COR-L47 (cell line): Measurements from ENCODE around the gene LIN7A.

Experiments used
- DNase-seq: peaks from one replicate; lab custom pipeline; 2025; lab: John Stamatoyannopoulos, UW

The LIN7A gene

DNA sequence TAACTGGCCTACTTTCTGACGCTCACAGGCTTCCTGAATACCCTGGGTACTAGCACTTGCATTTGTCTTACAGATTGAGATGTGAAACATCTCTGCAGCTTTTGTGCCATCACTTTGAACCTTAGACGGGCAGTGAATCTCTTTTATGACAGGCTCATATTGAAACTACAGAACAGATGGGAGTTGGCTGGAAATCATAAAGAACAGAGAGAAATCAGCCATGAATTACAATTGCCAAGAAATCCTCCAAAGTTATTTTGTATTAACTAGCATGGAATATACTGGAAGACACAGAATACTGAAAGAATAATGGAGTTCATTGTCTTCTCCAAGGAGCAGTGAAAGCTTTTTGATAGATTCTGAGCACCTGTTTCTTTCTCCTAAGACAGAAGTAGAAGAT lies 188.3 kb downstream of the LIN7A start:
- no peak for DNase-seq

- DNase-seq = no peak
Measured at GRCh38 chr12:80747800-80748199, 189.9 kb downstream of the LIN7A start.

DNA sequence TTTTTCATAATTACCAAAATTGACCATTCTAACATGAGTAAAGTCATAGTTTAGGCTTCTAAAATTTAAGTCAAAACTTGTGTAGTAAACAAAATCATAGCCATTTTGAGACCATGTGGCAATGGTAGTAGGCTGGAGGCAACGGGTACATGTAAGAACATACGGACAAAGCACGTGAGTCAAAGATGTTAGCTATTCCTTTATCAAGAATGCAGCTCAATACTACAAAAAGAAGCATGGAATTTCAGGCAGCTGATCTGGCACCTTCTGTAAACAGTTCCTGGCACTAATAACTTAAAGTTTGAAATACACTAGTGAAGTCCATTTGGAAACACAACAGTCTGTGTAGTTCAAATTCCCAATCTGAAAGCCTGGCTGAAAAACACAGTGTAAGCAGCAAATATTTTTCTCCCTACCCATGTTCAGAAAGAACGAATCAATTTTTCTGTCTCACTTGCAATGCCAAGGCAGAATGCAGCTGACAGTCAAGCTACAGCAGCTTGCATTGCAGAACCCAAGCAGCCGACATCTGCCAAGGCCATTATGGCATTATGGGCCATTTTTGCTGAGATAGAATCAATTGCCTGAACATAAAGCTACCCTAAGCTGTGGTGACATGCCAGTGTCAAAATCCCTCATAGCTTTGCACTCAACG lies 191.8 kb downstream of the LIN7A start:
- no peak for DNase-seq
